OCI-LY7 (cell line): ENCODE data around the gene C1orf87.

Experiments
- CTCF ChIP-seq: fragments of 200-600 bp; sonication (generic); conservative IDR thresholded peaks from 2 replicates; pipeline ENCODE4 v1.5.1; 2014; ENCODE audit warnings: mild to moderate bottlenecking, antibody characterized with exemption, low read length, moderate library complexity, mixed read lengths
- EZH2phosphoT487 ChIP-seq: fragments of 200-600 bp; sonication (generic); IDR thresholded peaks from 2 replicates; pipeline ENCODE4 v1.6.1; 2018; ENCODE audit warnings: low read depth, borderline replicate concordance, mild to moderate bottlenecking, mixed run types, antibody characterized with exemption, low read length, moderate library complexity, mixed read lengths

DNA sequence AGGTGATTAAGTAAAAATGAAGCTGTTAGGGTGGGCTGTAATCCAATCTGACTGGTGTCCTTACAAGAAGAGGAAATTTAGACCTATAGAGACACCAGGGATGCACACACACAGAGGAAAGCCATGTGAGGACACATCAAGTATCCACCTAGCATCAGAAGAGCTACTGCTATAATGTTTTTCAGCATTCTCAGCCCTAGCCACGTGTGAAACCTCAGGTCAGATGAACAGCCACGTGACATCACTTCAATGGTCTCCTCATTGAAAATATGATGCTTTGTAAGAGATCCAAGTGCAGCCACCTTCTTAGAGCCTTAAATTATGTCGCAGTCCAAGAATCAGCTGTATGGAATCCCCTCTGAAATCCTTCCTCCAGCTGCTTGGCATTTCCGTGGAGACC lies 65.1 kb downstream of the C1orf87 start:
- TF ChIP-seq CTCF (no peak), EZH2phosphoT487 (no peak)
